MM.1S (cell line): ENCODE measurements around the gene CTSC.

ENCODE experiments used
- CTCF ChIP-seq: fragments of 300-600 bp; sonication (generic); IDR thresholded peaks from 2 replicates; pipeline ENCODE4 v1.5.1; 2016; ENCODE audit warnings: antibody characterized with exemption, low read length, mixed read lengths
- EZH2phosphoT487 ChIP-seq: fragments of 300-600 bp; sonication (generic); IDR thresholded peaks from 2 replicates; pipeline ENCODE4 v1.6.1; 2018; ENCODE audit warnings: antibody characterized with exemption, low read length

- TF ChIP-seq CTCF (no peak), EZH2phosphoT487 (no peak)
Measured at GRCh38 chr11:88307749-88308425, 29.6 kb downstream of the CTSC start.
